Natural killer cell treated with Interleukin-12 subunit alpha and Interleukin-12 subunit beta and Interleukin-15 and Interleukin-18, amount 100 ng/mL, for 72 hours (primary cell): ENCODE measurements around the gene PALB2. TPM values are rescaled to one million over a fixed set of nuclear protein-coding genes. Genes with fewer than 3 reads are reported as not detected.

Experiments used
- ATAC-seq, 2 donors: fragments of 150-1000 bp; cut with Tn5 transposase in 1 of 2; sonication (Bioruptor Pico), chemical (Tn5 transposase) in 1 of 2; 2 replicates each; pipeline ENCODE4 v1.10.0; 2021
- DNase-seq: peaks from one replicate; pipeline ENCODE4 v3.0.0; 2022; ENCODE audit warnings: low spot score
- H3K27ac Mint-ChIP-seq, 2 donors: 1 replicate in 1 of 2; 2 replicates in 1 of 2; pipeline ENCODE4 v1.8.0; 2022; ENCODE audit warnings: mixed read lengths in 2 of 2, mild to moderate bottlenecking in 1 of 2, moderate library complexity in 1 of 2
- H3K27me3 Mint-ChIP-seq, 2 donors: 1 replicate in 1 of 2; 2 replicates in 1 of 2; pipeline ENCODE4 v1.8.0; 2022; ENCODE audit warnings: mixed read lengths in 2 of 2
- H3K36me3 Mint-ChIP-seq: one replicate; pipeline ENCODE4 v1.8.0; 2022; ENCODE audit warnings: mixed read lengths
- H3K4me1 Mint-ChIP-seq, 2 donors: 1 replicate in 1 of 2; 2 replicates in 1 of 2; pipeline ENCODE4 v1.8.0; 2022; ENCODE audit warnings: low read depth in 2 of 2, mixed read lengths in 2 of 2, mild to moderate bottlenecking in 1 of 2
- H3K4me3 Mint-ChIP-seq: one replicate; pipeline ENCODE4 v1.8.0; 2022; ENCODE audit warnings: mixed read lengths
- H3K9me3 Mint-ChIP-seq: 2 replicates; pipeline ENCODE4 v1.8.0; 2022; ENCODE audit warnings: mixed read lengths
- total RNA-seq, 2 donors: library from RNA; stranded (reverse); gene quantifications; one replicate each; pipeline ENCODE4 v1.2.3, GENCODE V29; 2022

Gene PALB2
- 10 to 100 TPM; 20.6 to 28.4 TPM for total RNA-seq

GRCh38 chr16:23640931-23641765, at the start of gene PALB2, which contains the start of gene DCTN5:
PALB2 (minus strand) TSS chr16:23641310; CDS start chr16:23641157, 153 bp downstream.
DCTN5 (plus strand) TSS chr16:23641466; CDS start chr16:23641543, 77 bp downstream.
- peak within 1 kb of the TSS; percentile 88 to 98 for H3K27ac Mint-ChIP-seq
- H3K4me3 Mint-ChIP-seq, result peak within 1 kb of the TSS; percentile 97
- no peaks in the 10 kb centered on the region for H3K9me3 Mint-ChIP-seq
- peak; percentile 95 for DNase-seq
- H3K4me1 Mint-ChIP-seq, result peaks cover 19 to 25% of the 10 kb centered on the region in 2 donors
- peaks cover 14% of the 10 kb centered on the region for H3K36me3 Mint-ChIP-seq
- H3K27me3 Mint-ChIP-seq, result no peaks in the 10 kb centered on the region
- ATAC-seq, result peak; percentile 99 to 100

DNA sequence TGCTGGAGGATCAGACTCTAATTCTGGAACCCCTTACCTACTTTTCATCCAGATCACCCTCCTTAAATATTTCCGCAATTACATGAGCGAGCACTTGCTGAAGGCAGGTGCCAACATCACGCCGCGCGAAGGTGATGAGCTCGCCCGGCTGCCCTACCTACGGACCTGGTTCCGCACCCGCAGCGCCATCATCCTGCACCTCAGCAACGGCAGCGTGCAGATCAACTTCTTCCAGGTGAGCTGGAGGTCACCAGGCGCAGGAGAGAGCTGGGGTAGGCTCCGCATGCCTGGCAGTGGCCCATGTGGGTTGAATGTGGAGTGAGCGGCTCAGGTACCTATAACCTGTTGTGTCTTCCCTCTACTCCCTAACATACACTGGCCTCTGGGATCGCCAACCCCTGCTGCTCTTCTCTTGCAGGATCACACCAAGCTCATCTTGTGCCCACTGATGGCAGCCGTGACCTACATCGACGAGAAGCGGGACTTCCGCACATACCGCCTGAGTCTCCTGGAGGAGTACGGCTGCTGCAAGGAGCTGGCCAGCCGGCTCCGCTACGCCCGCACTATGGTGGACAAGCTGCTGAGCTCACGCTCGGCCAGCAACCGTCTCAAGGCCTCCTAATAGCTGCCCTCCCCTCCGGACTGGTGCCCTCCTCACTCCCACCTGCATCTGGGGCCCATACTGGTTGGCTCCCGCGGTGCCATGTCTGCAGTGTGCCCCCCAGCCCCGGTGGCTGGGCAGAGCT, 48.5 kb upstream of the PALB2 start:
- H3K4me3 Mint-ChIP-seq, result no peak overlapping the region
- H3K27me3 Mint-ChIP-seq, result no peaks in the 10 kb centered on the region
- H3K27ac Mint-ChIP-seq, result no peak overlapping the region
- ATAC-seq, result no peak
- DNase-seq, result no peak
- no peaks in the 10 kb centered on the region for H3K9me3 Mint-ChIP-seq
- H3K4me1 Mint-ChIP-seq, result peaks cover 0 to 3% of the 10 kb centered on the region in 2 donors
- peaks cover 11% of the 10 kb centered on the region for H3K36me3 Mint-ChIP-seq

DNA sequence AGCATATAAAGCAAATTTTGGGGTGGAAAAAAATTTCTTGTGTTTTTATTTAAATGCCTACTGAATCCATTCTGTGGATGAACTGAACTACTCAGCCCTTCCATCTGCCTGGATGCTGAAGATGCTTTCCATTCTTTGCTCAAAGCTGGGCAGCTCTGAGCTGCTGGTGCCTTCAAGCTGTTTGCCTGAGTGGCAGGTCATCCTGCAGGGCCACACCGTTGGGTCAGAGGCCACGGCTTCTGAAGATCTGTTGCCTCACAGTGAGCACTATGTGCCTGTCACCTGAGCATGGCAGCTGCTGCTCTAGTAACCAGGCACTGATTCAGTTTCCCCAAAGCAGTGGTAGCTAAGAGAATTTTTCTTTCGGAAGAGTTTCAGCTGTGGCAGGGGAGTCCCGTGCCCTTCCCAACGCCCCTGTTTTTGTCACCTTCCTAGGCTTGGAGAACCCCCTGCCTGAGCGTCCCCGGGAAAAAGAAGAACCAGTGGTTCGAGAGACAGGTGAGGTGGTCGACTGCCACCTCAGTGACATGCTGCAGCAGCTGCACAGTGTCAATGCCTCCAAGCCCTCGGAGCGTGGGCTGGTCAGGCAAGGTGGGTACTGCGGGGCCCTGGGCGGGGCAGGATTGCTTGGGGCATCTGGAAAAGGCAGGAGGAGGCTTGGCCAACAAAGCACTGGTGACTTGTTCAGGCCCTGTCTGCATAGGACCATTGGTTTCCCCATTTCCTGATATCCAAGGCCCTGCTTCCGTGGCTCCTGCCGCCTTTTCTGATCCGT, 46.1 kb upstream of the PALB2 start:
- no peak overlapping the region for H3K4me3 Mint-ChIP-seq
- H3K27ac Mint-ChIP-seq, result no peak overlapping the region
- H3K9me3 Mint-ChIP-seq, result no peaks in the 10 kb centered on the region
- ATAC-seq (no peak), DNase-seq (no peak)
- no peaks in the 10 kb centered on the region for H3K4me1 Mint-ChIP-seq
- peaks cover 13% of the 10 kb centered on the region for H3K36me3 Mint-ChIP-seq
- no peaks in the 10 kb centered on the region for H3K27me3 Mint-ChIP-seq

- H3K4me3 Mint-ChIP-seq, result no peak overlapping the region
- DNase-seq (no peak), ATAC-seq (no peak)
- H3K36me3 Mint-ChIP-seq, result peaks cover 22% of the 10 kb centered on the region
- H3K9me3 Mint-ChIP-seq, result no peaks in the 10 kb centered on the region
- no peak overlapping the region for H3K27ac Mint-ChIP-seq
- no peaks in the 10 kb centered on the region for H3K27me3 Mint-ChIP-seq
- peaks cover 8 to 14% of the 10 kb centered on the region in 2 donors for H3K4me1 Mint-ChIP-seq
Observed at GRCh38 chr16:23683487-23683886, 42.4 kb upstream of the PALB2 start.

DNA sequence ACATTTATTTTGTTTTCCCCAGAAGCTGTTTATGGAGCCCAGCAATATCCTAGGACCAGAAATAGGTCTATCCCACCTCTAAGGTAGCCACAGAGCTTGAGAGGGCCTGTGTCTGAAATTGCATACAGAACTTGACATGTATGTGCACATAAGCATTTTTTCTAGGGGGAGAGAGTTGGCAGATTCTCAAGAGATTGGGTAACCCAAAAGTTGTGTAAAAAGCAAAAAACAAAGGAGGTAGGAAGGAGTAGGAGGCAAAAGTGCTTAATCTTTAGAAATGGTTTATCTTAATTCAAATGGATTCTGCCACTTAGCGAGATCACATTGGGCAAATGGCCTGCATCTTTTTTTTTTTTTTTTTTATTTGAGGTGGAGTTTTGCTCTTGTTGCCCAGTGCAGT, 41.1 kb upstream of the PALB2 start:
- Mint-ChIP-seq H3K27ac (no peak overlapping the region), H3K4me1 (peaks cover 14 to 20% of the 10 kb centered on the region in 2 donors), H3K4me3 (no peak overlapping the region), H3K36me3 (peaks cover 13% of the 10 kb centered on the region), H3K27me3 (no peaks in the 10 kb centered on the region), H3K9me3 (no peaks in the 10 kb centered on the region)
- DNase-seq (no peak), ATAC-seq (no peak)

DNA sequence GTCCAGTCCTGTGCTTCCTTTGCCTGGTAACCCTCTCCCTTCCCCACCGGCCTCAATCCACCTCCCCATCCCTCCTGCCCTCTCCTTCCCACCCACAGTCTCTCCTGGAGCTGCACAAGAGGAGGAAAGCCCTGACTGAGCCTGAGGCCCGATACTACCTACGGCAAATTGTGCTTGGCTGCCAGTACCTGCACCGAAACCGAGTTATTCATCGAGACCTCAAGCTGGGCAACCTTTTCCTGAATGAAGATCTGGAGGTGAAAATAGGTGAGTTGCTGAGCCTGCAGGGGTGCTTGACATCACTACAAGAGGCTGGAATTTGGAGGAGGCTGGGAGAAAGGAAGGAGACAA, 38.9 kb upstream of the PALB2 start:
- Mint-ChIP-seq H3K36me3 (peaks cover 11% of the 10 kb centered on the region), H3K4me3 (peak overlapping the region; percentile 91), H3K27me3 (no peaks in the 10 kb centered on the region), H3K9me3 (no peaks in the 10 kb centered on the region), H3K27ac (peak overlapping the region in 1 of 2 donors; percentile 84), H3K4me1 (peaks cover 18 to 20% of the 10 kb centered on the region in 2 donors)
- DNase-seq (no peak), ATAC-seq (no peak)

GRCh38 chr16:23679274-23679985, 38.3 kb upstream of the PALB2 start:
- Mint-ChIP-seq H3K27ac (peak overlapping the region; percentile 54 to 84), H3K36me3 (peaks cover 11% of the 10 kb centered on the region), H3K4me1 (peaks cover 18 to 20% of the 10 kb centered on the region in 2 donors), H3K9me3 (no peaks in the 10 kb centered on the region), H3K4me3 (peak overlapping the region; percentile 91), H3K27me3 (no peaks in the 10 kb centered on the region)
- DNase-seq (no peak), ATAC-seq (no peak)

GRCh38 chr16:23678430-23679273, 37.5 kb upstream of the PALB2 start, which contains the start of gene PLK1:
PLK1 (plus strand) TSS chr16:23678889; CDS start chr16:23678933, 44 bp downstream.
- peaks cover 18 to 20% of the 10 kb centered on the region in 2 donors for H3K4me1 Mint-ChIP-seq
- peak; percentile 94 to 96 for ATAC-seq
- DNase-seq, result peak; percentile 83
- no peaks in the 10 kb centered on the region for H3K27me3 Mint-ChIP-seq
- peak within 1 kb of the TSS; percentile 54 to 84 for H3K27ac Mint-ChIP-seq
- H3K9me3 Mint-ChIP-seq, result no peaks in the 10 kb centered on the region
- peaks cover 11% of the 10 kb centered on the region for H3K36me3 Mint-ChIP-seq
- H3K4me3 Mint-ChIP-seq, result peak within 1 kb of the TSS; percentile 91

DNA sequence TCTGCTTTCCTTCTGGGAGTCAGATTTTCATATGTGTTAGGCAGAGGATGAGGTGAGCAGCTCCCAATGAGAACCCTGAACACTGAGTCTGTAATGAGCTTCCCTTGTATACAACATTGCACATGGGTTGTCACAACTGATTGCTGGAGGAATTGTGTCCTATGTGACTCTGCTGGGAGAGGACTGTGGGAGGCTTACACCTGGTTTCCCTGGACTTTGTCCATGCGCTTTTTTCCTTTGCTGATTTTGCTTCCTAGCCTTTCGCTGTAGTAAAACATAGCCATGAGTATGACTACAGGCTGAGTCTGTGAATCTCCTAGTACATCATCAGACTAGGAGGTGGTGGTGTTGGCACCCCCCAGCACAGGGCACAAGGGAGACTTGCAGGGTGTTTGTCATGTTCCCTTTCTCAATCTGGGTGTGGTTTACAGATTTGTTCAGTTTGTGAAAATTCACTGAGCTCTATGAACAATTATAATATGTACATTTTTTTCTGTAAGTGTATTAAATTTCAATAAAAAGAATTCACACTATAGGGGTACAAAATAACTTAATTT, 35.9 kb upstream of the PALB2 start:
- ATAC-seq, result no peak
- Mint-ChIP-seq H3K36me3 (peaks cover 7% of the 10 kb centered on the region), H3K27ac (no peak overlapping the region), H3K27me3 (no peaks in the 10 kb centered on the region), H3K4me3 (peak overlapping the region; percentile 91), H3K4me1 (peaks cover 18 to 20% of the 10 kb centered on the region in 2 donors), H3K9me3 (no peaks in the 10 kb centered on the region)
- DNase-seq, result no peak

GRCh38 chr16:23673971-23674614, 33.0 kb upstream of the PALB2 start:
- Mint-ChIP-seq H3K36me3 (no peaks in the 10 kb centered on the region), H3K27ac (no peak overlapping the region), H3K9me3 (no peaks in the 10 kb centered on the region), H3K27me3 (no peaks in the 10 kb centered on the region), H3K4me3 (no peak overlapping the region), H3K4me1 (peaks cover 25 to 29% of the 10 kb centered on the region in 2 donors)
- DNase-seq (no peak), ATAC-seq (no peak)

DNA sequence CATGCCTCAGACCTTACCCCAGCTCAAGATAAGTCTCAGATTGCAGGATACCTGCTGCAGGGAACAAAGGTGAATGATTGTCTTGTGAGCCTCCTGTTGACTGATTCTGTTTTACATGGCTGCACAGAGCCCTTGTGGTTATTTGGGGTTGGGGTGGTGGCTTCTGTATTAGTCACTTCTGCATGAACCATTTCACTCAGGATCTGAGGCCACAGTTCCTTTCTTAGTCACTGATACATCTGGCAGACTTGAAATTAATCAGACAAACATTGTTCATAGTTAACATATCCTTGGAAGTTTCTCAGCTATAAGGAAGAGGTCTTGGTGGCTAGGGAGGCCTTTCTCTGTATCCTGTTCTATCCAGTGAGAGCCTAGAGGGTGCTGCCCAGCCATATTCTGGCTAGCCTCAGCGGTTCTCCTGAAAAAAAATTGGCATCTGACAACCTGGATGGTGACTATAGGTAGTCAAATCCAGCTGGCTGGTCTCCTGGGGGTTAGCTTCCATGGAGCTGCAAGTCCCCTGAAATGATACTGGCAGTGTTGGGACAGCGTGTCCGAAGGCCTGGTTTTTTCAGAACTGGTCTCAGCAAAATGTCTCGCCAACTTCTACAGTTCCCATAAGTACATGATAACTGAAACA, 29.1 kb upstream of the PALB2 start:
- peak; percentile 67 for DNase-seq
- H3K9me3 Mint-ChIP-seq, result no peaks in the 10 kb centered on the region
- H3K36me3 Mint-ChIP-seq, result peaks cover 11% of the 10 kb centered on the region
- ATAC-seq, result peak; percentile 94 to 98
- H3K4me1 Mint-ChIP-seq, result peaks cover 17 to 19% of the 10 kb centered on the region in 2 donors
- peak overlapping the region; percentile 55 for H3K4me3 Mint-ChIP-seq
- no peaks in the 10 kb centered on the region for H3K27me3 Mint-ChIP-seq
- no peak overlapping the region for H3K27ac Mint-ChIP-seq
